ENCODE results near the gene BST2. TPM values are rescaled to one million over a fixed set of nuclear protein-coding genes. Genes with fewer than 3 reads are reported as not detected.

The BST2 gene
- total RNA-seq, 4 donors from 2014 or later: 14.1 to 83.0 (median 24.7) TPM

DNA sequence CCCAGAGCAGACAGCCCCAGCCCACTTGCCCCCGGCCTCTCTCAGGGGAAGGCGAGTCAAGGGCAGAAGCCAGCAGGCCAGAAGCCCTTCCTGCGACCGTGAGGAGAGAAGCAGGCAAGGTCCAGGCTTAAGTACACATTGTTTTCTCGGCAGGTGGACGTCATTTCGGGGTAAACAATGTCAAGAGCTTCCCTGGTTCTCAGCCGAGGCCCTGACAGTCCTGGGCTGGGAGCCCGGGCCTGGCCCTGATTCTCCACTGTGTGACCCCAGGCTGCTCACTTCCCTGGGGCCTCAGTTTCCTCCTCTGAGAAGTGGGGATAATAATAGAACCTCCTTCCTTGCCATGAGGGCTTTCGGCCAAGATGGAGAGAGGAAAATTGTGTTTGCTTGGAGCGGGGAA is 47.7 kb downstream of the BST2 start:
- intact Hi-C loops (cut with DNase I): no loop called here
- H3K27ac ChIP-seq: peak overlapping the region; percentile 7 to 45 (median 36)
- H3K27me3 ChIP-seq: no peaks in the 10 kb centered on the region
- no peak for DNase-seq
- H3K4me1 ChIP-seq: peaks cover 0 to 9% of the 10 kb centered on the region in 2 donors
- no peak overlapping the region for H3K4me3 ChIP-seq (replicated peaks in 1 of 3)
- H3K9me3 ChIP-seq: no peaks in the 10 kb centered on the region
- H3K36me3 ChIP-seq: no peaks in the 10 kb centered on the region
- TF ChIP-seq POLR2A (IDR thresholded peaks at IDR 0.05): no peak
- TF ChIP-seq, protein P1, sequence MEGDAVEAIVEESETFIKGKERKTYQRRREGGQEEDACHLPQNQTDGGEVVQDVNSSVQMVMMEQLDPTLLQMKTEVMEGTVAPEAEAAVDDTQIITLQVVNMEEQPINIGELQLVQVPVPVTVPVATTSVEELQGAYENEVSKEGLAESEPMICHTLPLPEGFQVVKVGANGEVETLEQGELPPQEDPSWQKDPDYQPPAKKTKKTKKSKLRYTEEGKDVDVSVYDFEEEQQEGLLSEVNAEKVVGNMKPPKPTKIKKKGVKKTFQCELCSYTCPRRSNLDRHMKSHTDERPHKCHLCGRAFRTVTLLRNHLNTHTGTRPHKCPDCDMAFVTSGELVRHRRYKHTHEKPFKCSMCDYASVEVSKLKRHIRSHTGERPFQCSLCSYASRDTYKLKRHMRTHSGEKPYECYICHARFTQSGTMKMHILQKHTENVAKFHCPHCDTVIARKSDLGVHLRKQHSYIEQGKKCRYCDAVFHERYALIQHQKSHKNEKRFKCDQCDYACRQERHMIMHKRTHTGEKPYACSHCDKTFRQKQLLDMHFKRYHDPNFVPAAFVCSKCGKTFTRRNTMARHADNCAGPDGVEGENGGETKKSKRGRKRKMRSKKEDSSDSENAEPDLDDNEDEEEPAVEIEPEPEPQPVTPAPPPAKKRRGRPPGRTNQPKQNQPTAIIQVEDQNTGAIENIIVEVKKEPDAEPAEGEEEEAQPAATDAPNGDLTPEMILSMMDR (IDR thresholded peaks at IDR 0.05): no peak
- 37 to 43% methylated on average over 6 to 11 of the region's 11 CpGs for WGBS, 2 donors

DNA sequence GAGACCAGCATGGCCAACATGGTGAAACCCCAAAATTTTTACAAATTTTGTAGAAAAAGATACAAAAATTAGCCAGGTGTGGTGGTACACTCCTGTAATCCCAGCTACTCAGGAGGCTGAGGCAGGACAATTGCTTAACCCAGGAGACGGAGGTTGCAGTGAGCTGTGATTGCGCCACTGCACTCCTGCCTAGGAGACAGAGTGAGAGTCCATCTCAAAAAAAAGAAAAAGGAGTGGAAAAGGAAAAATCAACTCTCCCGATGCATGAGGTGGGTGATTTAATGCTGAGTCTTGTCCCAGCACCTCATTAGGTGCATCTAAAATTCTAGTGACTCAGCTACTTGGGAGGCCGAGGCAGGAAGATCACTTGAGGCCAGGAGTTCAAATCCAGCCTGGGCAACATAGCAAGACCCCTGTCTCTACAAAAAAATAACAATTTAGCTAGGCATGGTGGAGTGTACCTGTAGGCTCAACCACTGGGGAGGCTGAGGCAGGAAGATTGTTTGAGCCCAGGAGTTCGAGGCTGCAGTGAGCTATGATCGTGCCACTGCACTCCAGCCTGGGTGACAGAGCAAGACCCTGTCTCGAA is 48.3 kb downstream of the BST2 start:
- H3K4me1 ChIP-seq: peaks cover 0 to 12% of the 10 kb centered on the region in 2 donors
- peak overlapping the region in 2 of 3 donors; percentile 36 to 45 for H3K27ac ChIP-seq
- TF ChIP-seq POLR2A (IDR thresholded peaks at IDR 0.05): no peak
- TF ChIP-seq, protein P1 (IDR thresholded peaks at IDR 0.05): no peak
- WGBS, 2 donors: 81 to 86% methylated on average over 7 of the region's 7 CpGs
- H3K36me3 ChIP-seq: no peaks in the 10 kb centered on the region
- H3K9me3 ChIP-seq: no peaks in the 10 kb centered on the region
- intact Hi-C loops (cut with DNase I): no loop called here
- DNase-seq: no peak
- no peaks in the 10 kb centered on the region for H3K27me3 ChIP-seq
- H3K4me3 ChIP-seq (replicated peaks in 1 of 3): no peak overlapping the region

DNA sequence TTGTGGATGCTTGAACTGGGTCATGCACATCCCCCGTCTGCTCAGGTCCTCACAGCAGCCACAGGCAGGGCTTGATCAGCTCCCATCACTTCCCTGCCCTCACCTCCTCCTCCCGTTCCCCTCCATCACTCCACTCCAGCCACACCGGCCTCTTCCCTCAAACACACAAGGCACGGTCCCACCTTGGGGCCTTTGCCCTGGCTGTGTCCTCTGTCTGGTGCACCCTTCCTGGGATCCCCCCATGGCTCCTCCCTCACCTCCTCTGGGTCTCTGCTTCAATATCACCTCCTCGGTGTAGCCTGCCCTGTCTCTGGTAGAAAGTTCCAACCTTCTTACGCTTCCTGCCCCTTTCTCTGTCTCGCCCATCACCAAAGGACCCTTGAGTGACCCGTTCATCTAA is 52.0 kb downstream of the BST2 start:
- WGBS, 2 donors: 69 to 76% methylated on average over 8 of the region's 8 CpGs
- no peak for DNase-seq
- TF ChIP-seq, protein P1 (IDR thresholded peaks at IDR 0.05): no peak
- no peak for TF ChIP-seq POLR2A (IDR thresholded peaks at IDR 0.05)
- H3K36me3 ChIP-seq: no peaks in the 10 kb centered on the region
- H3K27ac ChIP-seq: no peak overlapping the region
- no peak overlapping the region for H3K4me3 ChIP-seq (replicated peaks in 1 of 3)
- H3K9me3 ChIP-seq: no peaks in the 10 kb centered on the region
- no peaks in the 10 kb centered on the region for H3K27me3 ChIP-seq
- intact Hi-C loops (cut with DNase I): no loop called here
- peaks cover 0 to 15% of the 10 kb centered on the region in 2 donors for H3K4me1 ChIP-seq

Other genes starting within 250 kb of the BST2 start
- 10 to 100 TPM; 21.4 to 36.0 (median 27.4) TPM for gene USE1, start 190.3 kb downstream of the BST2 start, total RNA-seq
- gene OCEL1, start 179.4 kb downstream of the BST2 start, total RNA-seq: 10 to 100 TPM in 3 of 4 donors, 1 to 10 TPM in 1; 9.7 to 33.5 (median 21.8) TPM
- 100 to 1,000 TPM in 2 of 4 donors, 10 to 100 TPM in 2; 66.0 to 117 (median 97.9) TPM for gene NR2F6, start 159.7 kb downstream of the BST2 start, total RNA-seq
- 10 to 100 TPM in 3 of 4 donors, 1 to 10 TPM in 1; 8.9 to 24.3 (median 11.1) TPM for gene USHBP1, start 140.9 kb downstream of the BST2 start, total RNA-seq
- 10 to 100 TPM; 49.6 to 87.5 (median 71.1) TPM for gene BABAM1, start 138.2 kb downstream of the BST2 start, total RNA-seq
- under 1 TPM; 0.11 to 0.40 (median 0.27) TPM for gene ANKLE1, start 123.7 kb downstream of the BST2 start, total RNA-seq
- 10 to 100 TPM; 14.4 to 31.2 (median 23.3) TPM for gene ABHD8, start 102.2 kb downstream of the BST2 start, total RNA-seq
- 100 to 1,000 TPM in 3 of 4 donors, 10 to 100 TPM in 1; 95.8 to 311 (median 149) TPM for gene MRPL34, start 99.8 kb downstream of the BST2 start, total RNA-seq
- gene DDA1, start 96.1 kb downstream of the BST2 start, total RNA-seq: 10 to 100 TPM; 14.5 to 40.4 (median 20.1) TPM
- gene ANO8, start 70.8 kb downstream of the BST2 start, total RNA-seq: 10 to 100 TPM in 1 of 4 donors, 1 to 10 TPM in 3; 5.0 to 10.9 (median 5.9) TPM
- 10 to 100 TPM; 17.7 to 21.8 (median 19.6) TPM for gene GTPBP3, start 68.1 kb downstream of the BST2 start, total RNA-seq
- gene PLVAP, start 28.3 kb downstream of the BST2 start, total RNA-seq: 100 to 1,000 TPM; 103 to 322 (median 174) TPM
- not detected for gene CCDC194, start 11.4 kb downstream of the BST2 start, total RNA-seq
- 100 to 1,000 TPM in 1 of 4 donors, 10 to 100 TPM in 3; 51.5 to 146 (median 68.3) TPM for gene MVB12A, start 14.4 kb upstream of the BST2 start, total RNA-seq
- gene TMEM221, start 43.0 kb upstream of the BST2 start, total RNA-seq: under 1 TPM in 1 of 4 donors, not detected in 3; 0.56 TPM
- gene NXNL1, start 55.3 kb upstream of the BST2 start, total RNA-seq: not detected
- 10 to 100 TPM; 25.3 to 40.7 (median 28.1) TPM for gene SLC27A1, start 64.9 kb upstream of the BST2 start, total RNA-seq
- 100 to 1,000 TPM in 2 of 4 donors, 10 to 100 TPM in 2; 71.5 to 138 (median 97.7) TPM for gene PGLS, start 106.0 kb upstream of the BST2 start, total RNA-seq
- 10 to 100 TPM; 19.3 to 35.9 (median 33.0) TPM for gene COLGALT1, start 150.0 kb upstream of the BST2 start, total RNA-seq